GM13976 (cell line): ENCODE results near the gene GALNT9.

Experiments used
- DNase-seq: peaks from one replicate; pipeline ENCODE4 v3.0.0; 2012; ENCODE audit warnings: low spot score
- in situ Hi-C: fragments of 300-500 bp; cut with MboI; formaldehyde crosslinking; loops from one replicate; pipeline ENCODE4 v1.12.0; 2022; ENCODE audit warnings: low sequenced_read_pairs, mixed read lengths, inconsistent platforms; ENCODE audit not compliant: unreplicated experiment
- TF ChIP-seq, protein P1 (sequence below): IDR thresholded peaks from 2 replicates; pipeline ENCODE4 v1.5.1; 2012; ENCODE audit warnings: borderline replicate concordance, mild to moderate bottlenecking; ENCODE audit not compliant: insufficient read depth; ENCODE audit errors: extremely low read depth, missing control alignments, control extremely low read depth

The GALNT9 gene

DNA sequence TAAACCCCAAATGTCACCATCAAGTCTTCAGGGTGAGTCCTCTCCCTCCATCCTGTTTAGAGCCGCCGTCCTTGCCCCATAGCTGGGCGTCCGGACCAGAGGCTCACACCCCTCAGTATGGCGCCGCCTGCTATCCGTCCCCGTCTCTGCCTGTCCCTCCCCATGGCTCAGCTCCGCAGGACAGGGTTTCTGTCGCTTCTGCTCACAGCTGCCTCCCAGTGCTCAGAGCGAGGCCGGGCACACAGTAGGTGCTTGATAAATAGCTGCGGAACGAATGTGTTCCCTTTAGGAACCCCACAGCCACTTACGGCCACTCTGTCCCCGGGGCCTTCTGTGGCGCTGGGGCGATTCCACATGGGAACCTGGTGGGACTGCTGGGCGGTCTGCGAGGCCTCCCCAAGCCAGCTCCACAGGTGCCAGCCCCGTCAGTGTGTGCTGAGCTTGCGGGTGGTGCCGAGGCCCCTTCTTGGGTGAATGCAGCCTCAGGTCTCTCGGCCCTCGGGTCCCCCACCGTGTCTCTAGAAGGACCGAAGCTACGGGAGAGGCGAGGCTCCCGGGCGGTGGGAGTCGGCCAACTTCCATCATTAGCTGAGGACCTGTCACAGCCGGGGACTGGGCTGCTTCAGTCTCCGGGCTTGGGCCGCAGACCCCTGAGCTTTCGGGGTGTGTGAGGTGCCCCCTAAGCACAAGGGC, 122.2 kb downstream of the GALNT9 start:
- TF ChIP-seq, protein P1, sequence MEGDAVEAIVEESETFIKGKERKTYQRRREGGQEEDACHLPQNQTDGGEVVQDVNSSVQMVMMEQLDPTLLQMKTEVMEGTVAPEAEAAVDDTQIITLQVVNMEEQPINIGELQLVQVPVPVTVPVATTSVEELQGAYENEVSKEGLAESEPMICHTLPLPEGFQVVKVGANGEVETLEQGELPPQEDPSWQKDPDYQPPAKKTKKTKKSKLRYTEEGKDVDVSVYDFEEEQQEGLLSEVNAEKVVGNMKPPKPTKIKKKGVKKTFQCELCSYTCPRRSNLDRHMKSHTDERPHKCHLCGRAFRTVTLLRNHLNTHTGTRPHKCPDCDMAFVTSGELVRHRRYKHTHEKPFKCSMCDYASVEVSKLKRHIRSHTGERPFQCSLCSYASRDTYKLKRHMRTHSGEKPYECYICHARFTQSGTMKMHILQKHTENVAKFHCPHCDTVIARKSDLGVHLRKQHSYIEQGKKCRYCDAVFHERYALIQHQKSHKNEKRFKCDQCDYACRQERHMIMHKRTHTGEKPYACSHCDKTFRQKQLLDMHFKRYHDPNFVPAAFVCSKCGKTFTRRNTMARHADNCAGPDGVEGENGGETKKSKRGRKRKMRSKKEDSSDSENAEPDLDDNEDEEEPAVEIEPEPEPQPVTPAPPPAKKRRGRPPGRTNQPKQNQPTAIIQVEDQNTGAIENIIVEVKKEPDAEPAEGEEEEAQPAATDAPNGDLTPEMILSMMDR = no peak
- in situ Hi-C loops = no loop called here
- no peak for DNase-seq

GRCh38 chr12:132206046-132206434, 123.3 kb downstream of the GALNT9 start:
- in situ Hi-C loops = no loop called here
- TF ChIP-seq, protein P1 = no peak
- DNase-seq = no peak

DNA sequence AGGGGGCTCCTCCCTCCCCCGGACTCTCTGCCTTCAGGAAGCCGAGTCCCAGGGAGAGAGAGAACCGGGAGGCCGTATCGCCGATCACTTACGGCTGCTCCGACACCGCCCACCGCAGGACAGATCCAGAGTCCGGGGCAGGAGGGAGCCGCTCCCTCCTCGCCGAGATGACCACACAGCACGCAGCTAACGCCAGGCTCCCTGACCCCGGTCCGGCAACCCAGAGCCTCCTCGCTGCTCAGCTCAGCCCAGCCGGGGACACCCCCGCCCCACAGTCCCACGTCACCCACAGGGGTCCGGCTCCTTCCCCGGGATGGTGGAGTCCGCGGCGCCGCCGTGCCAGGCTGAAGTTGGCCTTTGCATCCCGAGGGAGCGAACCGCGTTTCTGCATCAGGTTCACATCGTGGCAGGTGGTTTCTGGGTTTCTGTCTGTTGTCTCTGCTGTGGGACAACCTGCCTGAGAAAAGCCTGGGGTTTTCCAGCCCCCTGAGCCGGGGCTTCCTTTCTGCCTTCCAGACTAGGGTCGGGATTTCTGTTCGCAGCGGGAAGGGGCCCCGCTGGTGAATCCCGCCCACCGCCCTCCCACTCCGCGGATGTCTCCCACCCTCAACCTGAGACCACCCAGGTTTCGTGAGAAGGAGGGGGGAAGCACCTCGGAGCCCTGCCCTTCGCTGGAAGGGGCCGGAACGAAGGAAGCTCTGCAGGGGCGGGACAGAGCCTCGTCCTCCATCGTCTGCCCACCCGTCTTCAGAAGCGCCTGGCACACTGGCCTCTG, 123.9 kb downstream of the GALNT9 start:
- TF ChIP-seq, protein P1 = no peak
- peak; percentile 72 for DNase-seq
- in situ Hi-C loops = no loop called here

DNA sequence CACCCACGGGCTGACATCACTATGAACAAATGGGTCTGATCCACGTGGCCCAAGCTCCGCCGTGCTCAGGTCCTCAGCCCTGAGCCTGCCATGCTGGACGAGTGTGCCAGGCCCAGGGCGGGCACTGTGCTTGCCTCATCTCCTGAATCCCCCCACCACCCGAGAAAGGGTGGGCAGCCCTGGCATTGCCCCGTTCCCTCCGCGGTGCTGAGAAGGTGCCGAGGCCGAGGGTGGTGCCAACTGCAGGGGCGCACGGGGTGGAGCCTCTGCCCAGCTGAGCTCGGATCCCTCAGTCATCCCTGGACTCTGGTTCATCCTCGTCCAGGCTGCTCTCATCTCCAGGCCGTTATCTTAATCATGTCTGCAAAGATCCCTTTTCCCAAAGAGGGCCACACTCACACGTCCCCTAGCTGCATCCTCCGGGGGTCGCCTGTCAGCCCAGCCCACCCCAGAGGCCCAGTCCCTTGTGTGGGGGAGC, 124.6 kb downstream of the GALNT9 start:
- in situ Hi-C loops = no loop called here
- DNase-seq = no peak
- TF ChIP-seq, protein P1 = no peak

- DNase-seq = no peak
- in situ Hi-C loops = no loop called here
- TF ChIP-seq, protein P1 = no peak
Measured at GRCh38 chr12:132204063-132204792, 125.2 kb downstream of the GALNT9 start.

DNA sequence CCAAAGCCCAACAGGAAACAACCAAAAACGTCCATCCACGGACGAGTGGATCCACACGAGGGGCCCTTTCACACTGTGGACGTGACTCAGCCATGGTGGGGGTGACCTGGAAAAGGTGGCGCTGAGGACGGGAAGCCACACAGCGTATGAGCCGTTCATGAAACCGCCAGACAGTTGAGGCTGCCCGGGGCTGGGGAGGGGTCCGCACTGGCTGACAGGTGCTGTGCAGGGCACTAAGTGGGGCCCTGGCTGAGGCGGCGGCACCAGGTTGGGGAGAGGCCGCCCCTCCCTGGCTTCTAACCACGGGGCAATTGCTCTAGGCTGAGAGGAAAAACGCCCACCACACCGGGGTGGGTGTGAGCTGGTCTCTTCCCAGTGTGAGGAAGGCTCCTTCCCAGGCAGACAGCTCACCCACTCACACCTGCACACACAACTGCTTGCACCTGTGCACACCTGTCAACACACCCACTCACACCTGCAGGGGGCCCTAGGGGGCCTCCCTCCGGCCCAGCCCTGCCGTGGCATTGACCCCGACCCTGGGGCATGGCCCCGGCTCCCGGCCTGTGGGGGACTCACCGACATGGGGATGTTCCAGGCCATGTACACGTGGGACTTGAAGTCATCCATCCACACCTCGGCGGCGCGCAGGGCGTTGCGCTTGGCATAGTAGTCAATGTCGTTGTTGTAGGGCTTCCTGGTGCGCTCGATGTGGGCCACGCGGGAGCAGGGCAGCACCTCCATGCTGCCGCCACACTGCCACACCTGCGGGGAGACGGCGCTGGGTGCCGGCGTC, 126.3 kb downstream of the GALNT9 start:
- in situ Hi-C loops = no loop called here
- TF ChIP-seq, protein P1 = no peak
- no peak for DNase-seq
